DMS 273 (cell line): ENCODE results near the gene CRIP1.

Experiments used
- DNase-seq: peaks from one replicate; lab custom pipeline; 2025; ENCODE audit not compliant: unreplicated experiment; lab: John Stamatoyannopoulos, UW

CRIP1 gene

GRCh38 chr14:105486163-105486973 lies at the start of gene CRIP1:
Gene CRIP1 (plus strand): TSS chr14:105486886. CDS start chr14:105487260, 374 bp downstream.
- no peak for DNase-seq

GRCh38 chr14:105436891-105437722 lies 49.6 kb upstream of the CRIP1 start:
- no peak for DNase-seq

GRCh38 chr14:105437723-105438500 lies 48.8 kb upstream of the CRIP1 start:
- DNase-seq, result no peak

DNA sequence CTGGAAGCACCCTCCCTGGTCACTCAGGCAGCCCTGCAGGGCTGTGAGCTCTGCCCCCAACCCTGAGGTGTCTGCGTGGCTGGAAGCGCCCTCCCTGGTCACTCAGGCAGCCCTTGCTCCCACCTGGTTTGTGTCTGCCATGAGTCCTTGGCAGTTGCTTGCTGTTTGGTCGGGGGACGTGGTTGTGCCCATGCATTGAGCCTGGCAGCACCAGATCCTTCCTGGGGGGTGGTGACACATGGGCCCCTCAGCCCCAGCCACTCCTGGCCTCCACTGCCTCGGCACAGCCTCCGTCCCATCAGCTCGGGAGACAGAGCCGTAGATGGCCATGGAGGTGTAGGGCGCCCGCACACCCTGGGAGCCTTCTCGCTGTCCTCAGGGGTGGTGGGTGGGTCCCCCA lies 47.5 kb upstream of the CRIP1 start:
- no peak for DNase-seq

DNA sequence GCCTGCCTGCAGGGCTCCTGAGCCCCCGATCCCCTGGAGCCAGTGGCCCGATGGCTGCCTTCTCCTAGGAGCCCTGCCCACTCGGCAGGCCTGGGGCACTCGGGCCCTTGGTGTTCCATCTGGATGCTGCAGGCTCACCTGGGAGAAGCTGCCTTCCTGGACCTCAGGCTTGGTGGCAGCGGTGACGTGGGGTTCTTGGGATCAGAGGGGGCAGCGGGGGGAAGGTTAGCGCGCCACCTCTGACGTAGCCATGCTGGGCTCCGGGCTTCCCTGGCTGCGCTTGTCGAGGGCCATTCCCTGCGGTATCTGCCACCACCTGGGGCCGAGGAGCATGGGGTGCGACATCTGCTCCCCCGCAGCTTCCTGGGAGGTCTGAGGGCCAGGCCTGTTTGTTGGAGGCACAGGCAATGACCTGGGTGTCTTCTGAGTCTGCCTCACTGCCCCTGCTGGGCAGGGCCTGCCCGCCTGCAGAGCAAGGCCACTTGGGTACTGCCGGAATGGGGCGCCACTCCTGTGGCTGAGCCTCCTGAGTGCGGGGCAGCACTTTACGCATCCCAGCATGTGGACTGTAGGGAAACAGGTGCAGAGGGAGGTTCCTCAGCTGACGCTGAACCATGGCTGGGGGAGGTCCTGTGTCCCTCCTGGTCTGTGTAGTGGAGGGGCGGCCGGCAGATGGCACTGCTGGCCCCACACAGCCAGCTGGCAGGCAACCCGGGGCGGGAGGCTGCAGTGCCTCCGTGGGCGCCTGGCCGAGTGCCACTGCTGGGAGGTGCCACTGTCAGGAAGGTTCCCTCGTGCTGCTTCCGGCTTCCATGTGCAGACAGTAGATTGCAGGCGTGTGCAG lies 46.8 kb upstream of the CRIP1 start:
- DNase-seq, result peak; percentile 98

- DNase-seq, result no peak
Measured at GRCh38 chr14:105440554-105440900, 46.2 kb upstream of the CRIP1 start.

- DNase-seq, result no peak
Measured at GRCh38 chr14:105440992-105441391, 45.7 kb upstream of the CRIP1 start.

DNA sequence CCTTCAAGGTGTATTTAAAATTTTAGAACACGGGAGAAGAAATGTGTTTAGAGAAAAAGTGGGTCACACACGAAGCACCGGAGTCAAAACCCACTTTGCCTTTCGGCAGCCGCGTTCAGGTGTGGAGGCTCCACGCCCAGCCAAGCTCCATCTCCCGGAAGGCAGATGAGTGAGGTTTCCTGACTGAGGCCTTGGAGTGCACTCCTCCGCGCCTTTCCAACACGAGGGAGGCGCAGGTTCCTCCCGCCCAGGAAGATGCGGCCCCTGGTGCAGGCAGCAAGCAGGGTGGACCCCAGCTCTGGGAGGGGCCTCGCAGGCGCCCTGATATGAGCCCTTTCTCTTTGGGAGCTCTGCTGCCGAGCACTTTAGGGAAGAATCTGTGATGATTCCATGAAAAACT lies 44.6 kb upstream of the CRIP1 start:
- no peak for DNase-seq

GRCh38 chr14:105442834-105443233 lies 43.9 kb upstream of the CRIP1 start:
- DNase-seq, result no peak

GRCh38 chr14:105444859-105445258 lies 41.8 kb upstream of the CRIP1 start:
- DNase-seq, result no peak

DNA sequence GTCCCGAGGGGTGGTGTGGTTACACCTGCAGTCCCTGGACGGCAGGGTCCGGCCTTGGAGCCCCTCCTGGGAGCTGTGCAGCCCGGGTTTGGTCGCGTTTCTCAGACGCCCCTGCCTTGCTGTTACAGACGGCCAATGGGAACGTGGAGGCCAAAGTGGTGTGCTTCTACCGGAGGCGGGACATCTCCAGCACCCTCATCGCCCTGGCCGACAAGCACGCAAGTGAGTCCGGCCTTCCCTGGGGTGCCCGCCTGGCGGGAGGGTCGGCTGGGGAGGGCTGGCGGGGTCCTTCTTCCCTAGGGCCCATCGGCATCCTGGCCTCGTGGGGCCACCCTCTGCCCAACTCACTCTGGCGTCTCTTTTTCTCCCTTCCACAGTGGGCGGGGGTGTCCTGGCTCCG lies 41.4 kb upstream of the CRIP1 start:
- DNase-seq, result no peak

DNA sequence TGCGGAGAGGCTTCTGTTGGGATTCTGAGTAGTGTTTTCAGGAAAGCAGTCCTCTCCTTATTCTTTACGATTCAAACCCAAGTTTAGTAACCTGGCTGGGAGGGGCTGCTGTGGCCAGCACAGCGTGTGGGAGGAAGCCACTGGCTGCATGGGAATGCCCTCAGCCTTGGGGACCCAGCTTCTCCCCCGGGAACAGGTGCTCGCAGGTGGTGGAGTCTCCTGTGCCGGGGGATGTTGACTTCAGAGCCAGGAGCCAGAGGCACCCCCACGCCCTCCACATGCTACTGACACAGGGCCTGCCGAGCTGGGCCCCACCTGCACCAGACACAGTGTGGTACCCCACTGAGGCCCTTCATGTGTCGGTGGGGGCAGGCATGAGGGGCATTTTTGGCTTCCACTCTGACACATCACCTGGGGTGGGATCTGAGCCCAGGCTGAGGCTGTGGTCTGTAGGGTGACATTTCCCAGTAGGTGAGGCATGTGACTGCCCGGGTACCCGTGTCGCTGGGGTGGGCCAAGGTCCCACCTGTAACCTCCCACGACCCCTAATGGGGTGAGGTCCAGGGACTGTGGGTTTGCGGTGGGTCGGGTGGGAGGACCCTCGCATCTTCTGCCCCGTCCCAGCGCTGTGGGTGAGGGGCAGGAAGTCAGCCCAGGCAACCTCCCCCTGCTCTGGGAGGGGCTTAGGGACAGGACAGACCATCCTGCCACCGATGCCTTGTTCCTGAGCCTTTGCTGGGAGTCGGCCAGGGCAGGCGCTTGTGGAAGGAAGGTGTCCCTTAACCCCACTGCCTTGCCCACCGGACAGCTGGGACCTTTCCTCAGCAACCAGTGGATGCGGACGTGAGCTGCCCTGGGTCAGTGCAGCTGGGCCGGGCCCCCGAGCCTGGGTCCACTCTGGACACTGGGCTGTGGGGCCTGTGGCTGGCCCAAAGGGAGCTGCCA lies 40.5 kb upstream of the CRIP1 start:
- no peak for DNase-seq

GRCh38 chr14:105446971-105447370 lies 39.7 kb upstream of the CRIP1 start:
- no peak for DNase-seq

DNA sequence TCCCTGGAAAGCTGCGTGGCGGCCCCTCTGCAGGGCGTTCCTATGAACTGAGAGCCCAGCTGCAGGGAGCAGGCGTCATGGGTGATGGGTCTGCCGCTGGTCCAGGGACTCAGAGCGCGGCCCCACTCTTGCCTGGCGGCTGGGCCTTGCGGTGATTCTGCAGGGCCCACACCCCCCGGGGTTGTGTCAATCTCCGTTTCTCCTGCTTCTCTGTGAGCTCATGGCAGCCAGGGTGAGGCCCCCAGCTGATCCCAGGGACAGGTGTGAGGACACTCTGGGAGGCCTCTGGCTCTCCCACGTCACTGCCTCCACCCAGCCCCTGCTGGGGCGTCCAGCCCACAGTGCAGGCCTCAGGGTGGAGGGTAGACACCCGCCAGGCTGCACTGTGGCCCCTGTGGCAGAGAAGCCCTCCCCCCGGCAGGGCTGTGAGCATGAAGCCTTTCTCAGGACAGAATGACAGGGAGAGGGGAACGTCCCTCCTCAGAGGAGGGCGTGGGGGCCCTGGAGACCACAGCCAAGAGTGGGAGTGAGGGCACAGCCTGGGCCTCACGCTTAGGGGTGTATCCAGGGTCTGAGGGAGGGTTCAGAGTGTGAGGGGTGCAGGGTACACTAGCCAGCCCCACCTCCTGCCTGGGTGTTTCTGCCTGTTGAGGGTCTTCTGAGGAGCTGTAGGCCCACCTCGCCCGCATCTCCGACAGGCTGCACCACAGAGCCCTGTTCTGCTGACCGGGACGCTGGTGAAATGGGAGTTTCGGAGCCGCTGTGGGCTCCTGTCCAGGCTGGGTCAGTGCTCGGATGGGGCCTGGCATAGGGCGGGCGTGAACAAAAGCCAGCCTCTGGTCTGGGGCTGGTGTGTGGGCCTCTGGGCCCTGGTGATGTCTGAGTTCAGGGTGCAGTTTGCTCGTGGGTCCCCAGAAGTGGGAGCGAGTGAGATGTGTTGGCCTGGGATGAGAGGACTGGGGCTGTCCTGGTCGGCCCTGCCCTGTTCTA lies 38.7 kb upstream of the CRIP1 start:
- DNase-seq, result no peak

DNA sequence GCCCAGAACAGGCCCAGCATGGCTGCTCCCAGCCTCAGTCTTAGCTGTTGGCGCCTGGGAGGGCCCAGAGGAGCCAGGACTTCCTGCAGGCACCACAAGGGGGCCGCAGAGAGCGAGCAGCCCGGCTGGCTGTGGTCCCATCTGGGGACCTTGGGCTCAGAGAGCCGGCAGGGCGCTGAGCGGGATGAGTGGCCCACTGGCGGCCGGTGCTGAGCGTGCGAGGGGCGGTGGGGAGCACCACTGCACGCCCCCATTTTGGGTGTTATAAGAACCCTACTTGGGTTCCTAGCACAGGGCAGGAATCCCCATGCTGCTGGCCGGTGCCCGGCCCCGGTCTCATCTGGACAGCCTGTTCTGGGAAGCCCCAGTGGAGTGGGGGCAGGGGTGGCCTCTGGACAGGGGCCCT lies 38.0 kb upstream of the CRIP1 start:
- DNase-seq, result peak; percentile 80

- no peak for DNase-seq
Measured at GRCh38 chr14:105449276-105450122, 37.2 kb upstream of the CRIP1 start.

DNA sequence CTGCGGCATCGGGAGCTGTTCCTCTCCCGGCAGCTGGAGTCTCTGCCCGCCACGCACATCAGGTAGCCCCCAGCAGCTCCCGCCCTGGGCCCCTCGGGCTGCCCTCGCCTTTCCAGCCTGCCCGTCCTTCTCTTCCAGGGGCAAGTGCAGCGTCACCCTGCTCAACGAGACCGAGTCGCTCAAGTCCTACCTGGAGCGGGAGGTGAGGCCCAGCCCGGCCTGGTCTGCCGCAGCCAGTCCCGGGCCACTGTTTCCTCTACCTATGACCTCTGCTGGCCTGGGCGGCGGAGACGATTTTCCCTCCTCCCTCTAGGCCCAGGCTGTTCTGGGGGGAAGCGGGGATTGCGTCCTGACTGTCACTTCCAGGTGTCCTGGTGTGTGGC lies 36.6 kb upstream of the CRIP1 start:
- DNase-seq, result no peak
